Left lung (tissue), 10 donors: ENCODE results near the gene GJA3. TPM values are rescaled to one million over a fixed set of nuclear protein-coding genes. Genes with fewer than 3 reads are reported as not detected.
"Not testable (repeated sequence)": the region's sequence is repeated elsewhere in the genome, so short reads cannot be mapped to it uniquely, and the experiment has no call there.

Experiments used
- ATAC-seq: fragments of 200-7000 bp; cut with Tn5 transposase; one replicate; pipeline ENCODE4 v1.9.1; 2020; ENCODE audit warnings: moderate library complexity
- DNase-seq, 4 donors: peaks; one replicate each; pipeline ENCODE4 v3.0.0-alpha.2; 2013 to 2020
- H3K27ac ChIP-seq, 2 donors: fragments of 200-600 bp; sonication (generic) in 1 of 2; one replicate each; pipeline versions ENCODE4 v1.5.0 to v1.8.0; 2020 to 2021
- H3K27me3 ChIP-seq, 2 donors: fragments of 200-600 bp; sonication (generic) in 1 of 2; one replicate each; pipeline versions ENCODE4 v1.5.0 to v1.8.0; 2020 to 2021
- H3K36me3 ChIP-seq, 2 donors: fragments of 200-600 bp; sonication (generic) in 1 of 2; one replicate each; pipeline versions ENCODE4 v1.5.0 to v1.8.0; 2020 to 2021
- H3K4me1 ChIP-seq, 2 donors: fragments of 200-600 bp; one replicate each; pipeline ENCODE4 v1.8.0; 2021
- H3K4me3 ChIP-seq, 2 donors: fragments of 200-600 bp; sonication (generic) in 1 of 2; one replicate each; pipeline versions ENCODE4 v1.5.0 to v1.8.0; 2020 to 2021; ENCODE audit warnings: mild to moderate bottlenecking in 1 of 2
- H3K9me3 ChIP-seq, 2 donors: fragments of 200-600 bp; sonication (generic) in 1 of 2; one replicate each; pipeline versions ENCODE4 v1.5.0 to v1.8.0; 2020 to 2021
- CTCF ChIP-seq, 2 donors: fragments of 200-600 bp; sonication (generic) in 1 of 2; IDR thresholded peaks; one replicate each; pipeline versions ENCODE4 v1.5.0 to v1.8.0; 2021; ENCODE audit warnings: antibody characterized with exemption in 2 of 2
- intact Hi-C, 2 donors: fragments of 100-400 bp; cut with DNase I; formaldehyde crosslinking; loops; one replicate each; pipeline versions ENCODE4 v1.11.2 to v1.14.2; 2022
- polyA plus RNA-seq, 6 donors: library from polyadenylated mRNA; unstranded; fragments of 120-200 nt; gene quantifications; one replicate each; pipeline ENCODE4 v1.2.1, GENCODE V29; 2013; ENCODE audit not compliant: insufficient read length in 6 of 6
- total RNA-seq, 2 donors: library from RNA; stranded (reverse); fragmentation: NEBNext Ultra II Directional; extraction: Animal tissue kit (Norgen Biotek cat#: 25700); gene quantifications; one replicate each; pipeline ENCODE4 v1.2.1, GENCODE V29; 2021
- donor health status: DM: no; HTN: yes; CAD: no.
- donor health status: DM: no; HTN: no; CAD: no.

GJA3 gene
- total and polyA plus RNA-seq, 8 donors, result 0.06 to 0.31 (median 0.11) TPM

DNA sequence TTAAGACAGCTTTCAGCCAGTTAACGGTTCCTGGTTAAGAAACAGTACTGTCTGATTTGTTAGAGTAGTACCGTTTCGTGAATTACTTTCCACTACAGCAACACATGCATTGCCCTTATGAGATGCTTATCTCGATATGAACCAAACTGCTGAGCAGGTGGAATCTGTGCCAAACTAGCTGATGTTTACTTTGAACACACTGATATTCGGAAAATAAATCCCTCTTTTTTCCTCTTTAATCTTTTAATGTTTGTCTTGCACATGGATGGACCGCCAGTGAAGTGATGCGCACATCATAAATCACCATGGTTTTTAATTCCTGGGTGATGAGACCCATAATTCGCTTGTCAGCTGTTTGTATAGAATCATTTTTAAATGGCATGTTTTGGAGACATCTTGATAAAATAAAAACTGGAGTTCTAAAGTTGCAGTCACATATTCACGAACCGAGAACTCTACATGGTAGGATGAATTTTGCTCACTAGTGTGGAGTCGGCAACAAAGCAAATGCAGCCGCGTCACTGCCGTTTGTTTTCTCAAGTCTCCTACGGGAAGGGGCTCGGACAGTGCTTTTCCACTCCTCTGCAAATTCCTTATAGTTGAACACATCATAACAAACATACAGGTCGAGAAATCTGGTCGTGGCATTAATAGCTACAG lies 1.1 kb downstream of the GJA3 start:
- intact Hi-C loops, result no loop called here
- H3K9me3 ChIP-seq, result no peaks in the 10 kb centered on the region
- H3K4me1 ChIP-seq, result peaks cover 0 to 23% of the 10 kb centered on the region in 2 donors
- DNase-seq (no peak), ATAC-seq (no peak)
- no peaks in the 10 kb centered on the region for H3K36me3 ChIP-seq
- no peak for TF ChIP-seq CTCF (IDR thresholded peaks at IDR 0.05)
- no peak overlapping the region for H3K27ac ChIP-seq
- H3K4me3 ChIP-seq, result peak overlapping the region in 1 of 2 donors; percentile 45
- H3K27me3 ChIP-seq, result peaks cover 73 to 100% of the 10 kb centered on the region in 2 donors

DNA sequence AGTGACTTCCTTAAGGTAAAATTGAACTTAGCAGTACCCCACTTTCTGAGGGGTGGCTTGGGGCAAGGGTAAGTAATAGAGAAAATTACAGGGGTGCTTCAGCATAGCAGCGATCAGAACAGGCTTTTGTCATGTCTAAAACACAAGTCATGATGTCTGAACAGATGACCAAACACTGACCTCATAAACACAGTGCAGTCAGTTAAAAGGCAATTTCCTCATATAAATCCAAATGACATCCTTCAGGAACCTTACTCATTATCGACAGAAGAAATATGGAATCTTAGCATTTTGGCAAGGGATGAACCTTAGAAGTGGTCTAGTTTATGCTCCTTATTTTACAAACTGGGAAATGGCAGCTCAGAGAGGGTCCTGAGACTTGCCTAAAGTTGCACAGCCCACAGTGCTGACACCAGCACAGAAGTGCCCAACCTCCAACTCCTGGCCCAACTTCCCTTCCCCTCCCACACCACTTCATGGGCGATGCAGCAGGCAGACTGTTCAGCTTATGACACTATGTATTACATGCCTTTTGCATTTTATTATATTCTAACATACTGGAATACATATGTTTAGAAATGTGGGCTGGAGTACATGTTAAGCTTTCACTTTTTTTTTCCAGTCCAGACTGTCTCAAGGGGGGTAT lies 3.6 kb downstream of the GJA3 start:
- H3K27me3 ChIP-seq, result peaks cover 72 to 98% of the 10 kb centered on the region in 2 donors
- intact Hi-C loops, result no loop called here
- DNase-seq (no peak), ATAC-seq (no peak)
- H3K4me1 ChIP-seq, result peaks cover 0 to 23% of the 10 kb centered on the region in 2 donors
- no peaks in the 10 kb centered on the region for H3K36me3 ChIP-seq
- no peak overlapping the region for H3K4me3 ChIP-seq
- H3K27ac ChIP-seq, result no peak overlapping the region
- no peaks in the 10 kb centered on the region for H3K9me3 ChIP-seq
- TF ChIP-seq CTCF (IDR thresholded peaks at IDR 0.05), result no peak

GRCh38 chr13:20156702-20157101 lies 4.2 kb downstream of the GJA3 start:
- no peaks in the 10 kb centered on the region for H3K36me3 ChIP-seq
- peaks cover 66 to 98% of the 10 kb centered on the region in 2 donors for H3K27me3 ChIP-seq
- H3K27ac ChIP-seq, result no peak overlapping the region
- TF ChIP-seq CTCF (IDR thresholded peaks at IDR 0.05), result no peak
- H3K9me3 ChIP-seq, result no peaks in the 10 kb centered on the region
- ATAC-seq (no peak), DNase-seq (no peak)
- intact Hi-C loops, result no loop called here
- no peak overlapping the region for H3K4me3 ChIP-seq
- H3K4me1 ChIP-seq, result peaks cover 0 to 20% of the 10 kb centered on the region in 2 donors

DNA sequence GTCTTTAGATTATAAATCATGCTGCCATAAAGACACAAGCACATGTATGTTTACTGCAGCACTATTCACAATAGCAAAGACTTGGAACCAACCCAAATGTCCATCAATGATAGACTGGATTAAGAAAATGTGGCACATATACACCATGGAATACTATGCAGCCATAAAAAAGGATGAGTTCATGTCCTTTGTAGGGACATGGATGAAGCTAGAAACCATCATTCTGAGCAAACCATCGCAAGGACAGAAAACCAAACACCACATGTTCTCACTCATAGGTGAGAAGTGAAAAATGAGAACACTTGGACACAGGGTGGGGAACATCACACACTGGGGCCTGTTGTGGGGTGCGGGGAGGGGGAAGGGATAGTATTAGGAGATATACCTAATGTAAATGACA lies 7.6 kb downstream of the GJA3 start:
- H3K9me3 ChIP-seq, ATAC-seq, intact Hi-C loops, H3K36me3 ChIP-seq, DNase-seq, H3K27ac ChIP-seq, H3K4me3 ChIP-seq, H3K4me1 ChIP-seq: not testable (repeated sequence)
- peaks cover 37 to 89% of the 10 kb centered on the region in 2 donors for H3K27me3 ChIP-seq

- Histone ChIP-seq H3K9me3 (no peaks in the 10 kb centered on the region), H3K27ac (no peak overlapping the region), H3K4me3 (no peak overlapping the region), H3K27me3 (peaks cover 21 to 81% of the 10 kb centered on the region in 2 donors), H3K36me3 (no peaks in the 10 kb centered on the region), H3K4me1 (no peaks in the 10 kb centered on the region)
- DNase-seq, result no peak
- TF ChIP-seq CTCF (IDR thresholded peaks at IDR 0.05), result no peak
- intact Hi-C loops, result no loop called here
- no peak for ATAC-seq
Measured at GRCh38 chr13:20151612-20152011, 9.2 kb downstream of the GJA3 start.
